GM23338 (cell line): Measurements from ENCODE around the gene DROSHA. TPM values are rescaled to one million over a fixed set of nuclear protein-coding genes. Genes with fewer than 3 reads are reported as not detected.

Experiments used
- ATAC-seq: fragments of 200-7000 bp; cut with Tn5 transposase; 3 replicates; pipeline ENCODE4 v1.9.1; 2020
- DNase-seq: peaks from one replicate; pipeline ENCODE4 v3.0.0-alpha.2; 2015; ENCODE audit warnings: low spot score
- H2AFZ ChIP-seq: fragments of 200-600 bp; sonication (generic); 2 replicates; pipeline ENCODE4 v1.8.0; 2016; ENCODE audit warnings: antibody characterized with exemption, mild to moderate bottlenecking, moderate library complexity
- H3F3A ChIP-seq: fragments of 200-600 bp; sonication (generic); replicated peaks from 2 replicates; pipeline ENCODE4 v1.8.0; 2017; ENCODE audit warnings: antibody characterized with exemption, mixed run types, low read depth
- H3K27ac ChIP-seq: fragments of 200-600 bp; sonication (generic); 2 replicates; pipeline ENCODE4 v1.6.1; 2016; ENCODE audit warnings: low read depth
- H3K27me3 ChIP-seq: fragments of 200-600 bp; sonication (generic); 2 replicates; pipeline ENCODE4 v1.8.0; 2016; ENCODE audit warnings: mild to moderate bottlenecking, mixed run types, moderate library complexity; ENCODE audit not compliant: insufficient read depth
- H3K36me3 ChIP-seq: fragments of 200-600 bp; sonication (generic); 2 replicates; pipeline ENCODE4 v1.8.0; 2016; ENCODE audit warnings: mild to moderate bottlenecking; ENCODE audit not compliant: insufficient read depth
- H3K4me1 ChIP-seq: fragments of 200-600 bp; sonication (generic); 2 replicates; pipeline ENCODE4 v1.8.0; 2016; ENCODE audit warnings: mild to moderate bottlenecking, moderate library complexity; ENCODE audit not compliant: insufficient read depth
- H3K4me2 ChIP-seq: fragments of 200-600 bp; sonication (generic); 2 replicates; pipeline ENCODE4 v1.7.1; 2017; ENCODE audit warnings: mixed run types
- H3K4me3 ChIP-seq: fragments of 200-600 bp; sonication (generic); 2 replicates; pipeline ENCODE4 v1.6.1; 2016; ENCODE audit warnings: mixed run types
- H3K79me2 ChIP-seq: fragments of 200-600 bp; sonication (generic); replicated peaks from 2 replicates; pipeline ENCODE4 v1.8.0; 2017; ENCODE audit warnings: mild to moderate bottlenecking; ENCODE audit not compliant: insufficient read depth
- H3K9me2 ChIP-seq: fragments of 200-600 bp; sonication (generic); 2 replicates; pipeline ENCODE4 v1.8.0; 2017; ENCODE audit not compliant: insufficient read depth
- H4K20me1 ChIP-seq: fragments of 200-600 bp; sonication (generic); replicated peaks from 2 replicates; pipeline ENCODE4 v1.8.0; 2017; ENCODE audit warnings: mild to moderate bottlenecking; ENCODE audit not compliant: insufficient read depth
- H3K27ac Mint-ChIP-seq: 2 replicates; pipeline ENCODE4 v1.8.0; 2020; ENCODE audit warnings: inconsistent platforms, mild to moderate bottlenecking, moderate library complexity, mixed read lengths
- H3K27me3 Mint-ChIP-seq: 3 replicates; pipeline ENCODE4 v1.8.0; 2022; ENCODE audit warnings: low read depth, mild to moderate bottlenecking, moderate library complexity, mixed read lengths, inconsistent platforms; ENCODE audit not compliant: insufficient read depth, poor library complexity
- H3K36me3 Mint-ChIP-seq: 3 replicates; pipeline ENCODE4 v1.8.0; 2021; ENCODE audit warnings: low read depth, mild to moderate bottlenecking, inconsistent platforms, moderate library complexity, mixed read lengths
- H3K4me1 Mint-ChIP-seq: 3 replicates; pipeline ENCODE4 v1.8.0; 2020; ENCODE audit warnings: mild to moderate bottlenecking, inconsistent platforms, mixed read lengths
- H3K4me3 Mint-ChIP-seq: 3 replicates; pipeline ENCODE4 v1.8.0; 2021; ENCODE audit warnings: moderate library complexity, mild to moderate bottlenecking, inconsistent platforms, mixed read lengths
- H3K9me3 Mint-ChIP-seq: 3 replicates; pipeline ENCODE4 v1.8.0; 2020; ENCODE audit warnings: moderate library complexity, mild to moderate bottlenecking, inconsistent platforms, mixed read lengths
- CREB1 ChIP-seq: fragments of 250-450 bp; sonication (Bioruptor Pico); IDR thresholded peaks from 2 replicates; pipeline ENCODE4 v1.5.0; 2020; ENCODE audit warnings: low read depth, mild to moderate bottlenecking, moderate library complexity
- CTCF ChIP-seq, 2 experiments: fragments of 200-600 bp in 1 of 2; sonication (generic) in 1 of 2; conservative IDR thresholded peaks; 2 replicates each; pipeline versions ENCODE4 v1.5.1 to v1.6.1; 2016 to 2017; ENCODE audit warnings: antibody characterized with exemption in 2 of 2, low read depth in 2 of 2, mild to moderate bottlenecking in 2 of 2, moderate library complexity in 1 of 2
- ETS1 ChIP-seq: IDR thresholded peaks from 2 replicates; pipeline ENCODE4 v1.6.1; 2016; ENCODE audit warnings: antibody characterized with exemption
- EZH2 ChIP-seq: fragments of 200-600 bp; sonication (generic); IDR thresholded peaks from one replicate; pipeline ENCODE4 v1.8.0; 2017; ENCODE audit warnings: antibody characterized with exemption, mild to moderate bottlenecking, low read depth; ENCODE audit not compliant: unreplicated experiment
- EZH2phosphoT487 ChIP-seq: fragments of 200-600 bp; sonication (generic); IDR thresholded peaks from one replicate; pipeline ENCODE4 v1.8.1; 2018; ENCODE audit warnings: antibody characterized with exemption; ENCODE audit not compliant: unreplicated experiment
- JUNB ChIP-seq: IDR thresholded peaks from one replicate; pipeline ENCODE4 v1.6.1; 2016; ENCODE audit warnings: antibody characterized with exemption; ENCODE audit not compliant: unreplicated experiment
- NANOG ChIP-seq: IDR thresholded peaks from 2 replicates; pipeline ENCODE4 v1.6.1; 2016; ENCODE audit warnings: antibody characterized with exemption, borderline replicate concordance
- POLR2AphosphoS5 ChIP-seq: IDR thresholded peaks from 2 replicates; pipeline ENCODE4 v1.6.1; 2016; ENCODE audit warnings: antibody characterized with exemption, low read depth
- REST ChIP-seq: IDR thresholded peaks from one replicate; pipeline ENCODE4 v1.6.1; 2018; ENCODE audit warnings: antibody characterized with exemption; ENCODE audit not compliant: unreplicated experiment
- STAT1 ChIP-seq: IDR thresholded peaks from one replicate; pipeline ENCODE4 v1.6.1; 2016; ENCODE audit warnings: antibody characterized with exemption; ENCODE audit not compliant: unreplicated experiment
- ZNF114 ChIP-seq: fragments of 250-450 bp; sonication (Bioruptor Pico); IDR thresholded peaks from 2 replicates; pipeline ENCODE4 v1.5.0; 2020; ENCODE audit warnings: mild to moderate bottlenecking, moderate library complexity
- ZNF331 ChIP-seq: fragments of 250-450 bp; sonication (Bioruptor Pico); IDR thresholded peaks from 2 replicates; pipeline ENCODE4 v1.5.0; 2020; ENCODE audit warnings: low read depth, mild to moderate bottlenecking, moderate library complexity
- ZNF462 ChIP-seq: fragments of 250-450 bp; sonication (Bioruptor Pico); IDR thresholded peaks from 2 replicates; pipeline ENCODE4 v1.5.0; 2020; ENCODE audit warnings: mild to moderate bottlenecking, moderate library complexity
- polyA plus RNA-seq: library from polyadenylated mRNA; unstranded; fragments of >200 nt; fragmentation: Nextera tagmentation; extraction: Ambion mirVana; gene quantifications from 2 replicates; pipeline ENCODE4 v1.2.1, GENCODE V29; 2016
- total RNA-seq: library from RNA; depleted of rRNA; stranded (reverse); fragments of >200 nt; shearing (Covaris generic); gene quantifications from 2 replicates; pipeline ENCODE4 v1.2.3, GENCODE V29; 2014

Gene DROSHA
- total and polyA plus RNA-seq, 2 experiments from 2014 or later: 70.6 to 87.8 TPM

DNA sequence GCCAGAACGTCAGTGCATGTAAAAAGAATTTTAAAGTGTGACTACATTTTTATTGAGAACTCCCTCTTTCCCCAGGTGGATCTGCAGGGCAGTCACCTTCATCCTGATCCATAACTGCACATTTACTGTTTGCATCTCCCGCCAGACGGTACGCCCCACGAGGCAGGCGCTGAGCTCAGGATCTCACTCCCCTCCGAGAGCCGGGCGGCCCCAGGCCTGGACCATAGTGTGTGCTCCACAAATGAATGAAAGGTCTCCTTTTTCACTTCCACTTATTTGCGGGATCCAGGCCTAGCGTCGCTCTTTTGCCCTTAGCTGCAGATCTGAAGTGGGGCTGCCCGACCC lies 378 bp downstream of the DROSHA start:
- Histone ChIP-seq H2AFZ (peak overlapping the region; percentile 78; the same call in 1 of the 2 replicates), H3K4me3 (peak overlapping the region; percentile 78), H3K9me2 (no peaks in the 10 kb centered on the region), H3K36me3 (peaks cover 31% of the 10 kb centered on the region), H3K4me1 (peaks cover 12% of the 10 kb centered on the region; the same call in 1 of the 2 replicates), H3K27me3 (no peaks in the 10 kb centered on the region), H3F3A (0 out of 2 replicates have a peak, but pooled peaks cover 3% of the 10 kb centered on the region), H3K27ac (peak overlapping the region; percentile 82), H4K20me1 (no peaks in the 10 kb centered on the region; the same call in none of the 2 replicates), H3K4me2 (peak overlapping the region; percentile 80), H3K79me2 (peaks cover 55% of the 10 kb centered on the region)
- no peaks in the 10 kb centered on the region for H3K9me3 Mint-ChIP-seq
- peaks cover 64% of the 10 kb centered on the region for H3K36me3 Mint-ChIP-seq
- no peak for DNase-seq
- no peak for TF ChIP-seq EZH2
- TF ChIP-seq CTCF (conservative IDR thresholded peaks at IDR 0.05; ENCODE audit: low read depth in 2 of 2): no peak
- no peak for TF ChIP-seq JUNB
- TF ChIP-seq STAT1: no peak
- TF ChIP-seq CREB1 (CRISPR knock-in tag): no peak
- no peak for TF ChIP-seq ZNF462
- TF ChIP-seq ZNF114 (CRISPR knock-in tag): no peak
- no peak for TF ChIP-seq EZH2phosphoT487
- no peak for TF ChIP-seq ZNF331 (CRISPR knock-in tag)
- no peak for TF ChIP-seq REST
- no peak for TF ChIP-seq POLR2AphosphoS5
- TF ChIP-seq NANOG: no peak
- TF ChIP-seq ETS1: no peak
- peak overlapping the region; percentile 93 for H3K27ac Mint-ChIP-seq
- ATAC-seq: peak; percentile 6
- peak overlapping the region; percentile 100 for H3K4me3 Mint-ChIP-seq
- H3K27me3 Mint-ChIP-seq: peaks cover 11% of the 10 kb centered on the region
- H3K4me1 Mint-ChIP-seq: peaks cover 19% of the 10 kb centered on the region
